Liver (tissue), 9 donors: Measurements from ENCODE around the gene PSME2. TPM values are rescaled to one million over a fixed set of nuclear protein-coding genes. Genes with fewer than 3 reads are reported as not detected.

Experiments
- DNase-seq: peaks from one replicate; pipeline ENCODE4 v3.0.0-alpha.2; 2017; ENCODE audit warnings: low spot score
- H3K27ac ChIP-seq, 2 donors: one replicate each; pipeline ENCODE4 v1.7.0; 2013; ENCODE audit warnings: inconsistent platforms in 2 of 2, low read length in 2 of 2, control low read depth in 1 of 2, low read depth in 1 of 2, mild to moderate bottlenecking in 1 of 2
- H3K27me3 ChIP-seq, 4 donors: one replicate each; pipeline versions ENCODE4 v1.6.1 to v1.7.0; 2013; ENCODE audit warnings: low read length in 3 of 4, inconsistent platforms in 1 of 4, mild to moderate bottlenecking in 1 of 4, moderate library complexity in 1 of 4; ENCODE audit not compliant: control insufficient read depth in 4 of 4, insufficient read depth in 4 of 4
- H3K36me3 ChIP-seq, 4 donors: one replicate each; pipeline versions ENCODE4 v1.6.1 to v1.7.0; 2013; ENCODE audit warnings: low read length in 3 of 4, mild to moderate bottlenecking in 3 of 4, low read depth in 1 of 4, moderate library complexity in 1 of 4; ENCODE audit not compliant: control insufficient read depth in 4 of 4, insufficient read depth in 3 of 4
- H3K4me1 ChIP-seq, 4 donors: one replicate each; pipeline versions ENCODE4 v1.6.1 to v1.7.0; 2013; ENCODE audit warnings: low read length in 3 of 4, mild to moderate bottlenecking in 3 of 4, moderate library complexity in 1 of 4; ENCODE audit not compliant: control insufficient read depth in 4 of 4, insufficient read depth in 4 of 4
- H3K4me3 ChIP-seq, 3 donors: one replicate each; pipeline versions ENCODE4 v1.6.1 to v1.7.0; 2013; ENCODE audit warnings: low read length in 3 of 3, control low read depth in 1 of 3, low read depth in 1 of 3, mild to moderate bottlenecking in 1 of 3
- H3K9ac ChIP-seq, 2 donors: one replicate each; pipeline ENCODE4 v1.7.0; 2013; ENCODE audit warnings: low read length in 2 of 2, mild to moderate bottlenecking in 2 of 2, moderate library complexity in 2 of 2, control low read depth in 1 of 2, low read depth in 1 of 2
- H3K9me3 ChIP-seq, 4 donors: one replicate each; pipeline versions ENCODE4 v1.6.1 to v1.7.0; 2013; ENCODE audit warnings: low read length in 3 of 4; ENCODE audit not compliant: control insufficient read depth in 4 of 4
- EGR1 ChIP-seq, 2 donors: IDR thresholded peaks; 2 replicates each; pipeline ENCODE4 v1.6.1; 2016 to 2018; ENCODE audit warnings: antibody characterized with exemption in 2 of 2, low read depth in 2 of 2
- FOXA1 ChIP-seq: IDR thresholded peaks from 2 replicates; pipeline ENCODE4 v1.6.1; 2016; ENCODE audit warnings: antibody characterized with exemption
- FOXA2 ChIP-seq: IDR thresholded peaks from 2 replicates; pipeline ENCODE4 v1.6.1; 2016; ENCODE audit warnings: antibody characterized with exemption
- GABPA ChIP-seq, 2 donors: IDR thresholded peaks in 1 of 2; conservative IDR thresholded peaks in 1 of 2; 2 replicates each; pipeline ENCODE4 v1.6.1; 2016; ENCODE audit warnings: antibody characterized with exemption in 2 of 2, mild to moderate bottlenecking in 1 of 2, moderate library complexity in 1 of 2
- HNF4A ChIP-seq, 2 donors: conservative IDR thresholded peaks; 2 replicates each; pipeline ENCODE4 v1.6.1; 2016; ENCODE audit warnings: antibody characterized with exemption in 2 of 2, mild to moderate bottlenecking in 2 of 2
- HNF4G ChIP-seq: IDR thresholded peaks from 2 replicates; pipeline ENCODE4 v1.6.1; 2016; ENCODE audit warnings: antibody characterized with exemption
- JUND ChIP-seq, 2 donors: IDR thresholded peaks; 2 replicates each; pipeline ENCODE4 v1.6.1; 2016; ENCODE audit warnings: antibody characterized with exemption in 2 of 2
- NR2F2 ChIP-seq: IDR thresholded peaks from 2 replicates; pipeline ENCODE4 v1.6.1; 2016; ENCODE audit warnings: antibody characterized with exemption
- RAD21 ChIP-seq, 2 donors: IDR thresholded peaks; 2 replicates each; pipeline ENCODE4 v1.6.1; 2016; ENCODE audit warnings: antibody characterized with exemption in 2 of 2, mild to moderate bottlenecking in 2 of 2
- RXRA ChIP-seq, 2 donors: IDR thresholded peaks; 2 replicates each; pipeline ENCODE4 v1.6.1; 2017 to 2018; ENCODE audit warnings: antibody characterized with exemption in 2 of 2, mild to moderate bottlenecking in 1 of 2
- SP1 ChIP-seq: IDR thresholded peaks from 2 replicates; pipeline ENCODE4 v1.6.1; 2018; ENCODE audit warnings: antibody characterized with exemption, mild to moderate bottlenecking
- TAF1 ChIP-seq: conservative IDR thresholded peaks from 2 replicates; pipeline ENCODE4 v1.6.1; 2016; ENCODE audit warnings: antibody characterized with exemption, mild to moderate bottlenecking
- YY1 ChIP-seq: IDR thresholded peaks from 2 replicates; pipeline ENCODE4 v1.6.1; 2016; ENCODE audit warnings: antibody characterized with exemption, mild to moderate bottlenecking
- whole genome bisulfite sequencing: extraction: QIAGEN DNeasy Blood & Tissue Kit; methylation state at CpG from one replicate; pipeline ENCODE4 v1.1.7; 2013; 5-methylcytosine and 5-hydroxymethylcytosine counted together
- polyA plus RNA-seq, 2 donors: library from polyadenylated mRNA; stranded (reverse) in 1 of 2; unstranded in 1 of 2; fragments of 200-250 nt in 1 of 2; fragments of >200 nt in 1 of 2; fragmentation: Nextera tagmentation in 1 of 2; extraction: Ambion mirVana in 1 of 2; gene quantifications; one replicate each; pipeline versions ENCODE4 v1.2.1 to v1.2.3, GENCODE V29; 2013 to 2015
- total RNA-seq, 2 donors: library from RNA; depleted of rRNA; stranded (reverse); fragments of >200 nt; gene quantifications; one replicate each; pipeline ENCODE4 v1.2.3, GENCODE V29; 2014
- TF ChIP-seq, protein P1 (sequence below): IDR thresholded peaks from 2 replicates; pipeline ENCODE4 v1.6.1; 2016; ENCODE audit warnings: antibody characterized with exemption
- TF ChIP-seq, protein P2 (sequence below): fragments of 150-350 bp; IDR thresholded peaks from 2 replicates; pipeline ENCODE4 v1.5.1; 2017; ENCODE audit warnings: improper control_type of control experiment, low read depth, low read length; ENCODE audit not compliant: missing input control
- TF ChIP-seq, protein P3 (sequence below): IDR thresholded peaks from 2 replicates; pipeline ENCODE4 v1.6.1; 2016; ENCODE audit warnings: antibody characterized with exemption, mild to moderate bottlenecking
- TF ChIP-seq, protein P4 (sequence below): IDR thresholded peaks from 2 replicates; pipeline ENCODE4 v1.6.1; 2016; ENCODE audit warnings: antibody characterized with exemption
- TF ChIP-seq, protein P5 (sequence below): IDR thresholded peaks from 2 replicates; pipeline ENCODE4 v1.6.1; 2016; ENCODE audit warnings: antibody characterized with exemption
- donor health status: healthy.
- donor health status: healthy.
- donor health status: healthy.
- donor health status: healthy.
- donor health status: healthy.

The PSME2 gene
- total and polyA plus RNA-seq, 4 donors = 56.9 to 247 (median 92.7) TPM

DNA sequence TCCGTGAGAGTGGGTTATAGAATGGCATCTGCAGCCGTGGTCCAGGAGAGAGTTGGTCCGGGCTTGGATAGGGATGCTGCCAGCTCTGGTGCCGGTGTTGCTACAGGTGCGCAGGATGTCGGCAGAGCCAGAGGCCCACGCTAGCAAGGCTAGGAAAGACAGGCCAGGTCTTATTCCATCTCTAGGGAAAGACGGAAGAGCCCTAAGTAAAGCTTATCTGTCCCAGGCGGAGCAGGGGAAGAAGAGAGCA lies 10.9 kb downstream of the PSME2 start:
- Histone ChIP-seq H3K27ac (peak overlapping the region; percentile 62 to 94), H3K4me3 (peak overlapping the region; percentile 38 to 89 (median 55)), H3K4me1 (peaks cover 10 to 56% (median 45%) of the 10 kb centered on the region in 4 donors), H3K36me3 (peaks cover 2 to 16% (median 13%) of the 10 kb centered on the region in 4 donors), H3K27me3 (no peaks in the 10 kb centered on the region), H3K9ac (peak overlapping the region in 1 of 2 donors; percentile 59), H3K9me3 (no peaks in the 10 kb centered on the region)
- no peak for TF ChIP-seq FOXA1
- no peak for TF ChIP-seq YY1
- TF ChIP-seq SP1 = no peak
- TF ChIP-seq, protein P1, sequence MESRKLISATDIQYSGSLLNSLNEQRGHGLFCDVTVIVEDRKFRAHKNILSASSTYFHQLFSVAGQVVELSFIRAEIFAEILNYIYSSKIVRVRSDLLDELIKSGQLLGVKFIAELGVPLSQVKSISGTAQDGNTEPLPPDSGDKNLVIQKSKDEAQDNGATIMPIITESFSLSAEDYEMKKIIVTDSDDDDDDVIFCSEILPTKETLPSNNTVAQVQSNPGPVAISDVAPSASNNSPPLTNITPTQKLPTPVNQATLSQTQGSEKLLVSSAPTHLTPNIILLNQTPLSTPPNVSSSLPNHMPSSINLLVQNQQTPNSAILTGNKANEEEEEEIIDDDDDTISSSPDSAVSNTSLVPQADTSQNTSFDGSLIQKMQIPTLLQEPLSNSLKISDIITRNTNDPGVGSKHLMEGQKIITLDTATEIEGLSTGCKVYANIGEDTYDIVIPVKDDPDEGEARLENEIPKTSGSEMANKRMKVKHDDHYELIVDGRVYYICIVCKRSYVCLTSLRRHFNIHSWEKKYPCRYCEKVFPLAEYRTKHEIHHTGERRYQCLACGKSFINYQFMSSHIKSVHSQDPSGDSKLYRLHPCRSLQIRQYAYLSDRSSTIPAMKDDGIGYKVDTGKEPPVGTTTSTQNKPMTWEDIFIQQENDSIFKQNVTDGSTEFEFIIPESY = no peak
- TF ChIP-seq TAF1 = no peak
- no peak for TF ChIP-seq NR2F2
- TF ChIP-seq RAD21 (IDR thresholded peaks at IDR 0.05) = no peak
- TF ChIP-seq JUND (IDR thresholded peaks at IDR 0.05) = no peak
- TF ChIP-seq, protein P2, sequence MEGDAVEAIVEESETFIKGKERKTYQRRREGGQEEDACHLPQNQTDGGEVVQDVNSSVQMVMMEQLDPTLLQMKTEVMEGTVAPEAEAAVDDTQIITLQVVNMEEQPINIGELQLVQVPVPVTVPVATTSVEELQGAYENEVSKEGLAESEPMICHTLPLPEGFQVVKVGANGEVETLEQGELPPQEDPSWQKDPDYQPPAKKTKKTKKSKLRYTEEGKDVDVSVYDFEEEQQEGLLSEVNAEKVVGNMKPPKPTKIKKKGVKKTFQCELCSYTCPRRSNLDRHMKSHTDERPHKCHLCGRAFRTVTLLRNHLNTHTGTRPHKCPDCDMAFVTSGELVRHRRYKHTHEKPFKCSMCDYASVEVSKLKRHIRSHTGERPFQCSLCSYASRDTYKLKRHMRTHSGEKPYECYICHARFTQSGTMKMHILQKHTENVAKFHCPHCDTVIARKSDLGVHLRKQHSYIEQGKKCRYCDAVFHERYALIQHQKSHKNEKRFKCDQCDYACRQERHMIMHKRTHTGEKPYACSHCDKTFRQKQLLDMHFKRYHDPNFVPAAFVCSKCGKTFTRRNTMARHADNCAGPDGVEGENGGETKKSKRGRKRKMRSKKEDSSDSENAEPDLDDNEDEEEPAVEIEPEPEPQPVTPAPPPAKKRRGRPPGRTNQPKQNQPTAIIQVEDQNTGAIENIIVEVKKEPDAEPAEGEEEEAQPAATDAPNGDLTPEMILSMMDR = no peak
- TF ChIP-seq RXRA (IDR thresholded peaks at IDR 0.05) = no peak
- TF ChIP-seq EGR1 (IDR thresholded peaks at IDR 0.05; ENCODE audit: low read depth in 2 of 2) = no peak
- TF ChIP-seq FOXA2 = no peak
- TF ChIP-seq, protein P3, sequence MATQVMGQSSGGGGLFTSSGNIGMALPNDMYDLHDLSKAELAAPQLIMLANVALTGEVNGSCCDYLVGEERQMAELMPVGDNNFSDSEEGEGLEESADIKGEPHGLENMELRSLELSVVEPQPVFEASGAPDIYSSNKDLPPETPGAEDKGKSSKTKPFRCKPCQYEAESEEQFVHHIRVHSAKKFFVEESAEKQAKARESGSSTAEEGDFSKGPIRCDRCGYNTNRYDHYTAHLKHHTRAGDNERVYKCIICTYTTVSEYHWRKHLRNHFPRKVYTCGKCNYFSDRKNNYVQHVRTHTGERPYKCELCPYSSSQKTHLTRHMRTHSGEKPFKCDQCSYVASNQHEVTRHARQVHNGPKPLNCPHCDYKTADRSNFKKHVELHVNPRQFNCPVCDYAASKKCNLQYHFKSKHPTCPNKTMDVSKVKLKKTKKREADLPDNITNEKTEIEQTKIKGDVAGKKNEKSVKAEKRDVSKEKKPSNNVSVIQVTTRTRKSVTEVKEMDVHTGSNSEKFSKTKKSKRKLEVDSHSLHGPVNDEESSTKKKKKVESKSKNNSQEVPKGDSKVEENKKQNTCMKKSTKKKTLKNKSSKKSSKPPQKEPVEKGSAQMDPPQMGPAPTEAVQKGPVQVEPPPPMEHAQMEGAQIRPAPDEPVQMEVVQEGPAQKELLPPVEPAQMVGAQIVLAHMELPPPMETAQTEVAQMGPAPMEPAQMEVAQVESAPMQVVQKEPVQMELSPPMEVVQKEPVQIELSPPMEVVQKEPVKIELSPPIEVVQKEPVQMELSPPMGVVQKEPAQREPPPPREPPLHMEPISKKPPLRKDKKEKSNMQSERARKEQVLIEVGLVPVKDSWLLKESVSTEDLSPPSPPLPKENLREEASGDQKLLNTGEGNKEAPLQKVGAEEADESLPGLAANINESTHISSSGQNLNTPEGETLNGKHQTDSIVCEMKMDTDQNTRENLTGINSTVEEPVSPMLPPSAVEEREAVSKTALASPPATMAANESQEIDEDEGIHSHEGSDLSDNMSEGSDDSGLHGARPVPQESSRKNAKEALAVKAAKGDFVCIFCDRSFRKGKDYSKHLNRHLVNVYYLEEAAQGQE = no peak
- TF ChIP-seq, protein P4, sequence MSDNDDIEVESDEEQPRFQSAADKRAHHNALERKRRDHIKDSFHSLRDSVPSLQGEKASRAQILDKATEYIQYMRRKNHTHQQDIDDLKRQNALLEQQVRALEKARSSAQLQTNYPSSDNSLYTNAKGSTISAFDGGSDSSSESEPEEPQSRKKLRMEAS = no peak
- TF ChIP-seq GABPA (IDR thresholded peaks at IDR 0.05 in 1 of 2, conservative IDR thresholded peaks at IDR 0.05 in 1 of 2) = no peak
- TF ChIP-seq, protein P5, sequence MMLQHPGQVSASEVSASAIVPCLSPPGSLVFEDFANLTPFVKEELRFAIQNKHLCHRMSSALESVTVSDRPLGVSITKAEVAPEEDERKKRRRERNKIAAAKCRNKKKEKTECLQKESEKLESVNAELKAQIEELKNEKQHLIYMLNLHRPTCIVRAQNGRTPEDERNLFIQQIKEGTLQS = no peak
- no peak for TF ChIP-seq HNF4A (conservative IDR thresholded peaks at IDR 0.05)
- no peak for DNase-seq
- WGBS = 4% methylated on average over 9 of the region's 9 CpGs

DNA sequence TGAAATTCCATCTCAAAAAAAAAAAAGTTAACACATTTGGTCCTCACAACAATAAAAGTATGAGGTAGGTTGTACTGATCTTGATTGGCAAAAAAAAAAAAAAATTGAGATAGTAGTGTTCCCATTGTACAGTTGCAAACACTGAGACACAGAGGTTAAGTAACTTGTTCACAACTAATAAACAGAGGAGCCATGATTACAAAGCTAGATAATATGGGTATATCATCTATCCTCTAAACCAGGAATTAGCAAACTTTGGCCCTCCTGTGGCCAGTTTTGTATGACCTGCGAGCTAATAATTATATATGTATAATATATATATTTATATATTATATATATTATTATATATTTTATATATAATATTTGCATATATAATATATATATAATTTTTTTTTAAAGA lies 12.7 kb downstream of the PSME2 start:
- no peak for DNase-seq
- peaks cover 10 to 56% (median 43%) of the 10 kb centered on the region in 4 donors for H3K4me1 ChIP-seq
- WGBS = 97% methylated on average over 1 of the region's 1 CpG

More for the DNA sequence above, 12.7 kb downstream of the PSME2 start:
- Histone ChIP-seq H3K4me3 (no peak overlapping the region), H3K27me3 (no peaks in the 10 kb centered on the region), H3K9me3 (no peaks in the 10 kb centered on the region), H3K9ac (no peak overlapping the region), H3K27ac (no peak overlapping the region), H3K36me3 (peaks cover 2 to 12% (median 10%) of the 10 kb centered on the region in 4 donors)
- TF ChIP-seq RAD21 (IDR thresholded peaks at IDR 0.05) (no peak), SP1 (no peak), JUND (IDR thresholded peaks at IDR 0.05) (no peak), FOXA1 (no peak), NR2F2 (no peak), EGR1 (IDR thresholded peaks at IDR 0.05; ENCODE audit: low read depth in 2 of 2) (no peak), TAF1 (no peak), FOXA2 (no peak), RXRA (IDR thresholded peaks at IDR 0.05) (no peak), HNF4G (no peak)
- TF ChIP-seq, protein P2 = no peak
- TF ChIP-seq, protein P5 = no peak
